Neural progenitor cell (in vitro differentiated cells): ENCODE measurements around the gene PIWIL4.

Experiments
- CTCF ChIP-seq: fragments of 200-600 bp; sonication (generic); IDR thresholded peaks from 2 replicates; pipeline ENCODE4 v1.5.1; 2017; ENCODE audit warnings: antibody characterized with exemption, mild to moderate bottlenecking
- EZH2 ChIP-seq: fragments of 200-600 bp; sonication (generic); IDR thresholded peaks from 2 replicates; pipeline ENCODE4 v1.6.1; 2017; ENCODE audit warnings: antibody characterized with exemption, mild to moderate bottlenecking, moderate library complexity
- EZH2phosphoT487 ChIP-seq: fragments of 200-600 bp; sonication (generic); IDR thresholded peaks from 2 replicates; pipeline ENCODE4 v1.6.1; 2017; ENCODE audit warnings: antibody characterized with exemption

DNA sequence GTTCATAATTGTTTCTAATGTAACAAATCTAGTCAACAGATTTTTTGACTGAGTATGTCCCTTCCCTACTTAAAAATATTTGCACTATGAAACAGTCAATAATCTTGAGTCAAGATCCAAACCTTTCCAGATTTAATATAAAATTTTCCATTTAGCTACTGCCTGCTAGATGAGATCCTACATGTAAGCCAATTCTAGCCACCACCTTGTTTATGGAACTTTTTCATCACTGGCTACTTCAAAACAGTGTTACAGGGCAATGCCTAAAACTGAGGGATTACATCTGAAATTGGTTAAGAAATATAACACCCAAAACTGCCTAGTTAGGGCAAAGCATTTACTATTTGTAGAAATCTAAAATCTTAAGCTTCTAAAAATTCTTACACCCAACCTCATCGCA lies 34.0 kb upstream of the PIWIL4 start:
- no peak for TF ChIP-seq CTCF
- TF ChIP-seq EZH2, result no peak
- no peak for TF ChIP-seq EZH2phosphoT487
